GM19043 (cell line): ENCODE measurements around the gene NLN.
"Not testable (repeated sequence)": the region's sequence is repeated elsewhere in the genome, so short reads cannot be mapped to it uniquely, and the experiment has no call there.

Experiments
- ATAC-seq: cut with Tn5 transposase; IDR thresholded peaks from one replicate; pipeline ENCODE4 v1.9.1; 2021; ENCODE audit warnings: low read depth; ENCODE audit not compliant: unreplicated experiment

NLN gene

DNA sequence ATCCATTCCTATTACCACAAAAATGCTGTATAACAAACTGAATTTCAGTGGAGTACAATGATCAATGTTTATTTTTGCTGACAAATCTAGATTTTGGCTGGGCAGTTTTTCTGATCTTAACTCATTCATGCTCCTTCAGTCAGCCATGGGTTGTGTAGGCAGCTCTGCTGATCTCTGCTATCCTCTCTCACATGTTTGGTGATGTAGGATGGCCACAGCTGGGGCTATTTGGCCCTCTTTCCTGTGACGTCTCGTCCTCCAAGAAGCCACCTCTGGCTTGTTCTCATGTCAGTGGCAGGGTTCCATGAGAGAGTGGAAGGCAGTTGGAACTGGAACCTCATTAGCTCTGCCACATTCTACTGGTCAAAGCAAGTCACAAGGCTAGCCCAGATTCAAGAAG, 8.9 kb downstream of the NLN start:
- no peak for ATAC-seq

DNA sequence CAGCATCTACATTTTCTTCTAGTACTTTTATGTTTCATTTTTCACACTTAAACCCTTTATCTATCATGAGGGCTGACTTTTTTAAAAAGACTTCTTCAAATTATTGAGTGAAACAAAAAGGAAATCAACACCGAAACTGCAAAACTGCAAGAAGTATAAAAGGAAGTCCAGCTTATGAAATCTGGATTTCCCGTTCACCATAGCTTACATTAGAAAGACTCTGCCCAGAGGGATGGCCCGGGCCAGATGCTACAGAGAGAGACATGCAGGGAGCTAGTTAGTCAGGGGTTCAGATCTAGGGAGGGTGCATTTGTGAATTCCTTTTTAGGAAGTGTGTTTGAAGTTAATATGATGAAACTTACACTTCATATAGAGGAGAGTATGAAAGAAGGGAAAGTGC, 10.0 kb downstream of the NLN start:
- not testable (repeated sequence) for ATAC-seq

DNA sequence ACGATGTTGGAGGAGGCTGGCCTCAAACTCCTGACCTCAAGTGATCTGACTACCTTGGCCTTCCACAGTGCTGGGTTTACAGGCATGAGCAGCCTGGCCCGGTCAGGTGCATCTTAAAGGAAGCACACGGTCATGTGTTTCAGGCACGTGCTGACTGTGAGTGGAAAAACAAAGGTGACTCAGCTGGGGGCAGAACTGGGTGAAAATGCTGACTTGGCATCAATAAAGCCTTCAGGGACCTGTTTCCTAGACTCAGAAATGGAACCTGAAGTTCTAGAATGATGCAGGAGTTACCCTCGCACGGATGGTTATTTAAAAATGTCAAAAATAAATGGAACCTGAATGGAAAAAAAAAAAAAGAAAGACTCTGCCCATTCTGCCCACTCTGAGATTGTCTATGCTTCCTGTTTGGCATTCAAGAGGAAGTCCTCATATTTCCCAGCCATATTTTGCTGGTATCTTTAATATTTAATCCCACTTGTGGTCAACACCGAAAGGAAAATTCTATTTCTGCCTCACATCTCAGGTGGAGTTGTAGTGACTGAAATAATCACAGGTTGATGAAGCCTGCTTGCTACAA, 12.3 kb downstream of the NLN start:
- not testable (repeated sequence) for ATAC-seq

DNA sequence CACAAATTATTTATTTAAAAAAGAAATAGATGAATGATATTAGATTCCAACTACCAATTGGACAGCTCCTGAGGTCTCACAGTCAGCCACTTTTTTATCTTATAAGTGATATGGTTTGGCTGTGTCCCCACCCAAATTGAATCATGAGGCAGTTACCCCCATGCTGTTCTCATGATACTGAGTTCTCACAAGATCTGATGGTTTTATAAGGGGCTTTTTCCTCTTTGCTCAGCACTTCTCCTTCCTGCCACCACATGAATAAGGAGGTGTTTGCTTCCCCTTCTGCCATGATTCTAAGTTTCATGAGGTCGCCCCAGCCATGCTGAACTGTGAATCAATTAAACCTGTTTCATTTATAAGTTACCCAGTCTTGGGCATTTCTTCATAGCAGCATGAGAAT, 12.9 kb downstream of the NLN start:
- no peak for ATAC-seq

DNA sequence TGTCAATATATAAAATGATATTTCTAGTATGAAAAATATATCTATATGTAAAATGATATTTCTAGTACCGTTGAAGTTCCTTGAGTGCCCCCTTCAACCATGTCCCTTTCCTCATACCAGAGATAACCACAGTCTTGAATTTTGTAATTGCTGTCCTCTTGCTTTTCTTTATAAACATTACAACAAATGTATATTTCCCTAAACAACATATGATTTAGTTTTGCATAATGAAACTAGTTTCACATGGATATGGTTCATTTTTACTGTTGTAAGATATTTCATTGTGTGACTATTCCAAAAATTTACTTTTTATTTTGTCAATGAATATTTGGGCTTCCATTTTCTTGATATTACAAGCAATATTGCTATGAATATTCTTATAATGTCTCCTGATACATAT, 14.0 kb downstream of the NLN start:
- no peak for ATAC-seq

DNA sequence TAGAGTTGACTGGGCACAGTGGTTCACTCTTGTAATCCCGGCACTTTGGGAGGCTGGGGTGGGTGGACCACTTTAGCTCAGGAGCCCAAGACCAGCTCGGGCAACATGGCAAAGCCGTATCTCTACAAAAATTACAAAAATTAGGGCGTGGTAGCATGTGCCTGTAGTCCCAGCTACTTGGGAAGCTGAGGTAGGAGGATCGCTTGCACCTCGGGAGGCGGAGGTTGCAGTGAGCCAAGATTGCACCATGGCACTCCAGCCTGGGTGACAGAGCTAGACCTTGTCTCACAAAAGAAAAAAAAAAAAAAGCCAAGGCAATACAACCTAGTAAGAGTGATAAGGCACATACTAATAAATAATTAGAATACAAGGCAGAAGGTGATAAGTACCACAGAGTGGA, 15.8 kb downstream of the NLN start:
- ATAC-seq = no peak

DNA sequence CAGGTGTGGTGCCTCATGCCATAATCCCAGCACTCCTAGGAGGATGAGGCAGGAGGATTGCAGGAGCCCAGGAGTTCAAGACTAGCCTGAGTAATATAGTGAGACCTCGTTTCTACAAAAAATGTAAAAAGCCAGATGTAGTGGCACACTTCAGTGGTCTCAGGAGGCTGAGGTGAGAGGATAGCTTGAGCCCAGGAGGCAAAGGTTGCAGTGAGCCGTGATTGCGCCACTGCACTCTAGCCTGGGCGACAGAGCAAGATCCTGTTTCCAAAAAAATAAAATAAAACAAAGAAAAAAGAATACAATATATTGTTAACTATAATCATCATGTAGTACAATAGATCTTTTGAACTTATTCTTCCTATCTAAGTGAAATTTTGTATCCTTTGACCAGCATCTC, 16.3 kb downstream of the NLN start:
- ATAC-seq = no peak

DNA sequence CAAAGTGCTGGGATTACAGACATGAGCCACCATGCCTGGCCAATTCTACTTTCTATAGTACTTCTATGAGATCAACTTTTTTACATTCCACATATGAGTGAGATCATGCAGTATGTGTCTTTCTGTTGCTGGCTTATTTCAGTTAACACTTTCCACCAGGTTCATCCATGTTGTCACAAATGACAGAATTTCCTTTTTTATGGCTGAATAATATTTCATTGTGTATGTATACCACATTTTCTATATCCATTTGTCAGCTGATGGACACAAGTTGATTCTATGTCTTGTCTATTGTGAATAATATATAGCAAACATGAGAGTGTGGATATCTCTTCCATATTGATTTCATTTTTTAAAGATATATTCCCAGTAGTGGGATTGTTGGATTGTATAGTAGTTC, 17.2 kb downstream of the NLN start:
- no peak for ATAC-seq

DNA sequence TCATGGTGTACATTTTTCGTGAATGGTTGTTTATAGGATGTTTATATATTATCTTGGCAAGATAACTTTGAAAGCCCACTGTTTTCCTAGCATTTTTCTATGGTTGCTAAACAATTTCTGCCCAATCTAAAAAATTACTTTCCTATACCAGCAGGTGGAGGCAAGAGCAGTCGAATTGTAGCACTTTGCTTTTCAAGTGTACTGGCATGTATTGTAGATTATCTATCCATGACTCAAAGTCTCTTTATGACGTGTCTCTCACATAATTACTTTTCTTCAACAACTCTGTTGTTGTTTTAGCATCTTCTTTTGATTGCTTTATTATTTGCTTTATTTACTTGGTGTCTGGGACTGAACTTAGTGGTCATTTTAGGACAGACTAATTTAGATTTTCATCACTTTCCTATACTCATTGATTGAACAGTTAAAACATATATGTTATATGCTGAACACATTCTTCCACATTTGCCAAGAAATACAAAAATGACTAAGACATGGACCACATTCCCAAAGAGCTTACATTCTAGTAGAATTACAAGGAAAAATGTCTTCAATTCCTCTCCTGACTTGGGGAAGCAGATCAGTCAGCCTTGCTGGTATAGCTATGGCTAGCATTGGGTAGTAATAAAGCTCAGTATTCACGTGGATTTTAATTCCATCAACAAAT, 20.7 kb downstream of the NLN start:
- ATAC-seq = peak; percentile 88

DNA sequence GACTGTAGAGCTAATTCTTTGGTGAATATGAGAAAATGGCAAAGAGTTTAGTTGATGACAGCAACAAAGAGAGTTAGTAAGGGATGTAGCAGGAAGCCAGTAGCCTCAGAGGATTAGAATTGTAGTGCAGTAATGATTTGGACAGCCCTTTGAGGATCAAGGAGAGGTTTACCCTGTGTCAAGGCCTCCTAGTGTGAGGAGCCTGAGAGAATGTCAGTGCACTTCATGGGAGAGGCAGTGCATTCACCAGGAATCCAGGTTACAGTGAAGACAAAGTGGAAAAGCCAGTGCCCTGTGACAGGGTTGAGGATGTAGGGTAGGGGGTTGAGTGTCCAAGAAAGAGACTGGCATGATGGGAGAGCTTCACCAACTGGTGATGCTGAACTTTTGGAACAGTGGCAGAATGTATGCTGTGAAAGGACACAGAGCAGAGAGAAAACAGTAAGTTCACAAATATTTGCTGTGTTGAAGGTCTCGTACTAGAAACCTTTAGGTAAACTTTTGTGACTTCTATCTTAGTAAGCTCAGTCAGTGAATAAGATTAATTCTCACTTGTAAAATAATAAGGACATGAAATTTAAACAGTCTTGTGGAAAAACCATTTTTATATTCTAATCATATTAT, 27.3 kb downstream of the NLN start:
- no peak for ATAC-seq

DNA sequence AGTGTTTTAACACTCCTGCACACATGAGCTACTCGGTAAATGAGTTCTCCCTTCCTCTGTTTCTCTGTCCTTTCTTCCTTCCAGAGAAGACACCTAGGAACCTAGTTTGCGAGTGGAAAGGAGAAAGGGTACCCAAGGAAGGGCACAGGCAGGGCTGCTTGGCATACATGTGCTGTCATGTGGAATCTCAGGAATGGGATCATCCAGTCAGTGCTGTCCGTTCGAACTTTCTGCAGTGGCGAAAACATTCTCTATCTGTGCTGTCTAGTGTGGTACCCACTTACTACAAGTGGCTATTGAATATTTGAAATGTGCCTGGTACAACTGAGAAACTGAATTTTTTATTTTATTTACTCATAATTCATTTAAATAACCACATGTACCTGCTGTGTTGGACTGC, 28.0 kb downstream of the NLN start:
- no peak for ATAC-seq

DNA sequence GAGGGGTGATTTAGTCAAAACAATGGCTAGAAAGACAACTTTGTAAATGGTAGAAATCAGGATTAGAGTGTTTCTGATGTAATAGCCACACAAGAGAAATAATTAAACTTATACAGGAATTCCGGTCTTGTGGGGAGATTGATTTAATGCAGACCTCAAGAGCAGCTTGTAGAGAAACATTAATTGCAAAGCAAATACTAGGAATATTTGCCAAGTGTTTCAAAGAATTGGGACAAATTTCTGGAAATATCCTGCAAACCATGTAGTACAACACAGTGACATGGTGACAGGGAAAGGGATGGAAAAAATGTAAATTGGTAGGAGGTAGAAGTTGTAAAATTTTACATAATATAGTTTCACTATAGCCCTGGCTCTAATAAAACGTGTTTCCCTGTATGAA, 28.9 kb downstream of the NLN start:
- no peak for ATAC-seq

DNA sequence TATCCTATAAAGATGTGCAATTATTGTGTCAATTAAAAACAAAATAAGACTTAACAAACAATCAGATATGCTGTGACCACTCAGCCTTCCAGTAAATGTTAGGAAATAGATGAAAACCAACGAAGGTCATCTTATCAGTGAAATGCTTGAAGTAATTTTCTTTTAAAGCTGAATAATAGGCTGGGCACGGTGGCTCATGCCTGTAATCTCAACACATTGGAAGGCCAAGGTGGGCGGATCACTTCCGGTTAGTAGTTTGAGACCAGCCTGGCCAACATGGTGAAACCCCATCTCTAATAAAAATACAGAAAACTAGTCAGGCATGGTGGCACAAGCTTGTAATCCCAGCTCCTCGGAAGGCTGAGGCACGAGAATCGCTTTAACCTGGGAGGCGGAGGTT, 31.2 kb downstream of the NLN start:
- no peak for ATAC-seq

DNA sequence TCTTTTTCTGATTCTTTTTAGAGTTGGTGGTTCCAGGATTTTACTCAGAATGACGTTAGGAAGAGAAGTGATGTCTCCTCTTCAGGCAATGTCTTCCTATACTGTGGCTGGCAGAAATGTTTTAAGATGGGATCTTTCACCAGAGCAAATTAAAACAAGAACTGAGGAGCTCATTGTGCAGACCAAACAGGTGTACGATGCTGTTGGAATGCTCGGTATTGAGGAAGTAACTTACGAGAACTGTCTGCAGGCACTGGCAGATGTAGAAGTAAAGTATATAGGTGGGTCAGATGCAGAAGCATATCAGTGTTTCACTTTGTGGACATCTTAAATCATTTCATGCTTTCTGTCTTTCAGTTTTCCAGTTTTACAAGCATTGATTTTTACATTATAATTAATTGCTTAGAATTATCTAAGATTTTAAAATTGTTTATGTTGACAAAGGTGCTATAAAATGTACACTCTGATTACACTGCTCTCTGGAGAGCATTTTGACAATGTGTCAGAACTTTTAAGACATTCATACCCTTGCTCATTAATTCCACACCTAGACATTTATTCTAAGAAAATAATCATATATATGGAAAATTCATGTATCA, 36.6 kb downstream of the NLN start:
- ATAC-seq = no peak

DNA sequence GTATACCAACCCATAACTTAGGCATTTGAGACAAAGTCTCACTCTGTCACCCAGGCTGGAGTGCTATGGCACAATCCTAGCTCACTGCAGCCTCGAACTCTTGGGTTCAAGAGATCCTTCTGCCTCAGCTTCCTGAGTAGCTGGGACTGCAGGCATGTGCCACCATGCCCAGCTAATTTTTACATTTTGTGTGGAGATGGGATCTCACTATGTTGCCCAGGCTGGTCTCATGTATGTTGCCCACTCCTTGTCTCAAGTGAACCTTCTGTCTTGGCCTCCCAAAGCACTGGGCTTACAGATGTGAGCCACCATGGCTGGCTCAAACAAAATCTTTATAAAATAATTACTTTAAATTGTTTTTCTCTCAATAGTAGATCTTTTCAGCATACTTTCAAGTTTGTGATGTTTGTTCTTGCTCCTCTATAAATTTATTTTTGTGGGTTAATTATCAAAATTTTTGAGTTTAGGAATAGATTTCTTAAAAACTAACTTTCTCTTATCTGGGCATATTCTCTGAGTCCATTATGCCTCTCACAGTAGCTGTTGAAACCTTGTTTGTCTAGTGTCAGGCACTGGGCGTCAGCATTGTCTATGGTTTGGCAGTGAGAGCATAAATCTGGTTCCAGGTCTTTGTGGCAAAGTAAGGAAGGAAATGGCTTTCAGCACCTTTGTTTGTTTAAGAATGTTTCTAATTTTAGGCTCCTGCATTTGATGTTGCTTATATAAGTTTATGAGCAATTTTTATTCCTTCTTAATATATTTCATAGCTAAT, 38.7 kb downstream of the NLN start:
- ATAC-seq = no peak

DNA sequence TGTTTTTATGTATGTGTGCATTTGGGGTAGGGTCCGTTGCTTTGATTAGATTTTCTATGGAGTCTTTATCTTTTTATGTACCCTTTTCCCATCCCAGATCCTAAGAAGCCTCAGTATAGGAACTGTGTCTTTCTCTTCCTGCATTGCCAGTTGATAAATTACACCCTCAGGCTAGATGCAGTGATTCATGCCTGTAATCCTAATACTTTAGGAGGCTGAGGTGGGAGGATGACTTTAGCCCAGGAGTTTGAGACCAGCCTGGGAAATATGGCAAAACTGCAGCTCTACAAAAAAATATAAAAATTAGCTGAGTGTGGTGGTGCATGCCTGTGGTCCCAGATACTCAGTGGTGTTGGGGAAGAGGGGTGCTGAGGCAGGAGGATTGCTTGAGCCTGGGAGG, 40.2 kb downstream of the NLN start:
- ATAC-seq = no peak

DNA sequence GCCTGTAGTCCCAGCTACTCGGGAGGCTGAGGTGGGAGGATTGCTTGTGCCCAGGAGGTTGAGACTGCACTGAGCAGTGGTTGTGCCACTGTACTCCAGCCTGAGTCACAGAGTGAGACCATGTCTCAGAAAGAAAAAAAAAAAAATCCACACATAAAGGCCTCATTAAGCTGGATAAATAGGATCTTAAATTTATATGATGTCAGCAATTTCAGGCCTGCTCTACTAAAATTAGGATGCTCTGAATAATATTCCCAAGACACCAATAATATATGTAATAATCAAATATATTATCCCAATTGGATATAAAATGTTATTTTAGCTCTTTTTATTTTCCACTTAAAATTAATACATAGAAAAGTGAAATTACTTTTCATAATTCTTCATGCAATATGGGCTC, 43.6 kb downstream of the NLN start:
- no peak for ATAC-seq

DNA sequence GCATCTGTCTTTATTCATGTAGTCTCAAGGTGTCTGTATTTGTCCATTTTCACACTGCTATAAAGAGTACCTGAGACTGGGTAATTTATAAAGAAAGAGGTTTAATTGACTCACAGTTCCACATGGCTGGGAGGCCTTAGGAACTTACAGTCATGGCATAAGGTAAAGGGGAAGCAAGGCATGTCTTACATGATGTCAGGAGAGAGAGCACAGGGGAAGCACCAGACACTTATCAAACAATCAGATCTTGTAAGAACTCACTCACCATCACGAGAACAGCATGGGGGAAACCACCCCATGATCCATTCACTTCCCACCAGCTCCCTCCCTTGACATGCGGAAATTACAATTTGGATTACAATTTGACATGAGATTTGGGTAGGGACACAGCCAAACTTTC, 44.2 kb downstream of the NLN start:
- no peak for ATAC-seq

DNA sequence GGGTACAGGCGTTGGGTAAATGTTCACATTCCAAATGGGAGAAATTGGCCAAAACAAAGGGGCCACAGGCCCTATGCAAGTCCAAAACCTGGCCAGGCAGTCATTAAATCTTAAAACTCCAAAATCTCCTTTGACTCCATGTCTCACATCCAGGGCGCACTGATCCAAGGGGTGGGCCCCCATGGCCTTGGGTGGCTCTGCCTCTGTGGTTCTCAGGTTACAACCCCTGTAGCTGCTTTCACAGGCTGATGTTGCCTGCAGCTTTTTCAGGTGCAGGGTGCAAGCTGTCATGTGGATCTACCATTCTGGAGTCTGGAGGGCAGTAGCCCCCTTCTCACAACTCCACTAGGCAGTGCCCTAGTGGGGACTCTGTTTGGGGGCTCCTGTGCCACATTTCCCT, 44.8 kb downstream of the NLN start:
- ATAC-seq = no peak

DNA sequence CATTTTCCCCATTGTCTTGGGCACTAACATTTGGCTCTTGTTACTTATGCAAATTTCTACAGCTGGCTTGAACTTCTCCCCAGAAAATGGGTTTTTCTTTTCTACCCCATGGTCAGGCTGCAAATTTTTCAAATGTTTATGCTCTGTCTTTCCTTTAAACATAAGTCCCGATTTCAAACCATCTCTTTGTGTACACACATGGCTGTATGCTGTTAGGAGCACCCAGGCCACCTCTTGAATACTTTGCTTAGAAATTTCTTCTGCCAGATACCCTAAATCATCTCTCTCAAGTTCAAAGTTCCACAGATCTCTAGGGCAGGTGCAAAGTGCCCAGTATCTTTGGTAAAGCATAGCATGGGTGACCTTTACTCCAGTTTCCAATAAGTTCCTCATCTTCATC, 45.6 kb downstream of the NLN start:
- ATAC-seq = no peak

DNA sequence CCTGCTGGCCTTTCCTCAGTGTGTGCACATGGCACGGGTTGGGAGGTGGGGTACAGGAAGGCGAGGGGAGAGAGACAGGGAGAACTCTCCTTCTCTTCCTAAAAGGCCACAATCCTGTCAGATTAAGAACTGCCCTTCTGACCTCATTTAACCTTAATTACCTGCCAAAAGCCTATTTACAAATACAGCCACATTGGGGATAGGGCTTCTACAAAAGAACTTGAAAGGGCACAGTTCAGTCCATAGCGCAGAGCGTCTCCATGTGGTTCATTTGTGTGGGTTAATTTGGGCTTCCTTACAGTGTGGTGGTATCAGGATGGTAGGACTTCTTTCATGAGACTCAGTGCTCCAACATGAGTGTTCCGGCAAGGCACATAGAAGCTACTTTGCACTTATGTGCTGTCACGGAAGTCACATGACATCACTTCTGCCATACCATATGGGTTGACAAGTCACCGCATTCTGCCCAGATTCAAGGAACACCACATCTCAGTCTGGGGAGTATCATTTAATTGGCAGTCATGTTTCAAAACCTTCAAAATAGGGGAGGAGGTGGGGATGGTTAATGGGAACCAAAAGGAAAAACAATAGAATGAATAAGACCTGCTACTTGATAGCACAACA, 46.8 kb downstream of the NLN start:
- ATAC-seq = no peak
